ENCODE measurements around the gene CABP2. TPM values are rescaled to one million over a fixed set of nuclear protein-coding genes. Genes with fewer than 3 reads are reported as not detected.
A peak's percentile ranks its signal among the peaks of the same experiment; 100 is the strongest.

CABP2 gene
- total and polyA plus RNA-seq, 12 donors = not detected

GRCh38 chr11:67484847-67485311, 38.4 kb downstream of the CABP2 start:
- intact Hi-C loops (cut with DNase I) = loop anchor here in 1 of 10 donors (5.0 kb wide), 1 partner anchor 83 kb away; the partner anchor contains the start of genes PPP1CA and TBC1D10C
- 77 to 79% methylated on average over 11 of the region's 11 CpGs for WGBS, 2 donors
- Histone ChIP-seq H3K4me3 (peak overlapping the region in 1 of 10 donors; percentile 27), H3K27me3 (no peaks in the 10 kb centered on the region), H3K9me3 (no peaks in the 10 kb centered on the region), H3K36me3 (peaks cover 0 to 33% (median 8%) of the 10 kb centered on the region in 9 donors), H3K4me1 (peaks cover 8 to 48% (median 23%) of the 10 kb centered on the region in 9 donors), H3K27ac (peak overlapping the region in 1 of 10 donors; percentile 93)
- ATAC-seq (no peak), DNase-seq (no peak)
- TF ChIP-seq CTCF (IDR thresholded peaks at IDR 0.05) = no peak

GRCh38 chr11:67483831-67484665, 39.2 kb downstream of the CABP2 start:
- no peaks in the 10 kb centered on the region for H3K9me3 ChIP-seq
- H3K4me3 ChIP-seq = peak overlapping the region in 8 of 10 donors; percentile 50 to 66 (median 60)
- ATAC-seq (no peak), DNase-seq (no peak)
- H3K27me3 ChIP-seq = peaks cover 0 to 6% (median 0%) of the 10 kb centered on the region in 7 donors
- intact Hi-C loops (cut with DNase I) = loop anchor here in 2 of 10 donors (2.0 to 5.0 kb wide), 2 partner anchors 23 to 82 kb away; partner anchors contain the start of genes PPP1CA (in 1 of the 2) and TBC1D10C (in 1 of the 2)
- TF ChIP-seq CTCF (IDR thresholded peaks at IDR 0.05) = no peak
- H3K36me3 ChIP-seq = peaks cover 0 to 24% (median 3%) of the 10 kb centered on the region in 9 donors
- peaks cover 8 to 48% (median 23%) of the 10 kb centered on the region in 9 donors for H3K4me1 ChIP-seq
- 88 to 90% methylated on average over 16 of the region's 16 CpGs for WGBS, 2 donors
- peak overlapping the region in 6 of 10 donors; percentile 77 to 93 (median 87) for H3K27ac ChIP-seq

GRCh38 chr11:67482827-67483798, 40.1 kb downstream of the CABP2 start, which contains the start of gene AIP:
TSS of gene AIP (plus strand) at chr11:67483026. CDS start at chr11:67483159, 133 bp downstream.
- H3K36me3 ChIP-seq = peaks cover 0 to 20% (median 0%) of the 10 kb centered on the region in 9 donors
- peaks cover 0 to 6% (median 0%) of the 10 kb centered on the region in 7 donors for H3K27me3 ChIP-seq
- WGBS, 2 donors = 9 to 11% methylated on average over 53 to 60 of the region's 60 CpGs
- peak within 1 kb of the TSS; percentile 29 to 66 (median 55) for H3K4me3 ChIP-seq
- intact Hi-C loops (cut with DNase I) = loop anchor here in 2 of 10 donors (2.0 to 5.0 kb wide), 2 partner anchors 24 to 81 kb away; partner anchors contain the start of genes PPP1CA (in 1 of the 2) and TBC1D10C (in 1 of the 2)
- H3K9me3 ChIP-seq = no peaks in the 10 kb centered on the region
- H3K4me1 ChIP-seq = peaks cover 8 to 48% (median 23%) of the 10 kb centered on the region in 9 donors
- DNase-seq (peak; percentile 97 to 98), ATAC-seq (peak; percentile 98 to 99 (median 98))
- peak in 5 of 9 donors; percentile 20 to 38 (median 33) for TF ChIP-seq CTCF (IDR thresholded peaks at IDR 0.05)
- peak within 1 kb of the TSS; percentile 67 to 93 (median 84) for H3K27ac ChIP-seq
